H1 (cell line): Measurements from ENCODE around the gene ABHD11. TPM values are rescaled to one million over a fixed set of nuclear protein-coding genes. Genes with fewer than 3 reads are reported as not detected.

Experiments used
- CTCF ChIA-PET: fragments of 300-600 bp; sonication (Branson Sonifier 250); formaldehyde crosslinking; loops from one replicate; lab custom pipeline; 2021; ENCODE audit not compliant: partially characterized antibody; lab: Charles Lee
- POLR2A ChIA-PET: fragments of 300-600 bp; sonication (Branson Sonifier 250); formaldehyde crosslinking; loops from one replicate; lab custom pipeline; 2021; ENCODE audit warnings: inconsistent platforms; ENCODE audit not compliant: partially characterized antibody; lab: Charles Lee
- DNase-seq, 2 experiments: peaks; one replicate each; pipeline versions ENCODE4 v3.0.0 to v3.0.0-alpha.2; 2010 to 2022; ENCODE audit warnings: low spot score in 2 of 2, low read depth in 1 of 2, mixed read lengths in 1 of 2
- FAIRE-seq: peaks from 2 replicates; lab custom pipeline; 2011; peaks lifted over from hg19 to GRCh38; lab: Jason Lieb, UNC
- H2AFZ ChIP-seq: 2 replicates; pipeline ENCODE4 v1.8.1; 2012; ENCODE audit warnings: low read length, inconsistent platforms
- H2AK5ac ChIP-seq: 2 replicates; pipeline ENCODE4 v1.6.1; 2013; ENCODE audit warnings: low read depth, low read length
- H2BK120ac ChIP-seq: replicated peaks from 2 replicates; pipeline ENCODE3; 2013; ENCODE audit warnings: low read depth, low read length, inconsistent platforms
- H2BK12ac ChIP-seq: 2 replicates; pipeline ENCODE4 v1.6.1; 2013; ENCODE audit warnings: low read depth, low read length
- H2BK15ac ChIP-seq: 2 replicates; pipeline ENCODE4 v1.6.1; 2013; ENCODE audit warnings: low read length
- H2BK20ac ChIP-seq: 2 replicates; pipeline ENCODE4 v1.6.1; 2013; ENCODE audit warnings: low read length
- H2BK5ac ChIP-seq: 2 replicates; pipeline ENCODE4 v1.6.1; 2013; ENCODE audit warnings: low read depth, low read length
- H3K14ac ChIP-seq: 2 replicates; pipeline ENCODE4 v1.6.1; 2013; ENCODE audit warnings: inconsistent platforms; ENCODE audit not compliant: insufficient read length
- H3K18ac ChIP-seq: 2 replicates; pipeline ENCODE4 v1.6.1; 2013; ENCODE audit warnings: low read length; ENCODE audit errors: extremely low read depth
- H3K23ac ChIP-seq: 2 replicates; pipeline ENCODE4 v1.6.1; 2013; ENCODE audit warnings: inconsistent platforms; ENCODE audit not compliant: insufficient read length
- H3K23me2 ChIP-seq: 2 replicates; pipeline ENCODE4 v1.6.1; 2013; ENCODE audit warnings: low read depth, low read length
- H3K27ac ChIP-seq: 2 replicates; pipeline ENCODE4 v1.6.1; 2011; ENCODE audit warnings: low read depth, low read length, inconsistent platforms
- H3K27me3 ChIP-seq, 4 experiments: replicated peaks in 1 of 4; 1 replicate in 1 of 4; 2 replicates in 3 of 4; pipeline versions ENCODE4 v1.6.1 to v1.8.1; 2011 to 2013; ENCODE audit warnings: low read length in 3 of 4, mild to moderate bottlenecking in 3 of 4, inconsistent platforms in 2 of 4, mixed read lengths in 2 of 4, moderate library complexity in 1 of 4; ENCODE audit not compliant: control insufficient read depth in 3 of 4, insufficient read depth in 3 of 4; ENCODE audit errors: extremely low read depth in 1 of 4
- H3K36me3 ChIP-seq, 4 experiments: 2 replicates each; pipeline versions ENCODE4 v1.6.1 to v1.8.1; 2011 to 2013; ENCODE audit warnings: mild to moderate bottlenecking in 4 of 4, low read length in 3 of 4, moderate library complexity in 2 of 4, control low read depth in 1 of 4, inconsistent platforms in 1 of 4; ENCODE audit not compliant: insufficient read depth in 4 of 4, control insufficient read depth in 2 of 4
- H3K4ac ChIP-seq: replicated peaks from 2 replicates; pipeline ENCODE3; 2013; ENCODE audit warnings: low read length, low read depth, mixed read lengths, inconsistent platforms; ENCODE audit not compliant: insufficient read length
- H3K4me1 ChIP-seq, 4 experiments: replicated peaks in 1 of 4; 1 replicate in 1 of 4; 2 replicates in 3 of 4; pipeline versions ENCODE4 v1.6.1 to v1.8.1; 2011 to 2013; ENCODE audit warnings: low read length in 3 of 4, inconsistent platforms in 2 of 4, mixed read lengths in 1 of 4; ENCODE audit not compliant: insufficient read depth in 4 of 4, control insufficient read depth in 3 of 4
- H3K4me2 ChIP-seq, 2 experiments: 2 replicates each; pipeline versions ENCODE4 v1.6.1 to v1.8.1; 2011 to 2013; ENCODE audit warnings: low read depth in 2 of 2, low read length in 2 of 2, control low read depth in 1 of 2, inconsistent platforms in 1 of 2, mild to moderate bottlenecking in 1 of 2; ENCODE audit not compliant: insufficient read depth in 1 of 2
- H3K4me3 ChIP-seq, 4 experiments: fragments of 200-600, 300-600 bp in 1 of 4; sonication (generic), shearing (Covaris generic), sonication (Bioruptor Twin) in 1 of 4; 2 replicates each; pipeline versions ENCODE4 v1.5.1 to v1.8.1; 2011 to 2016; ENCODE audit warnings: low read length in 4 of 4, low read depth in 3 of 4, control low read depth in 2 of 4, inconsistent platforms in 2 of 4, mild to moderate bottlenecking in 2 of 4, mixed read lengths in 1 of 4, moderate library complexity in 1 of 4; ENCODE audit not compliant: insufficient read depth in 2 of 4; ENCODE audit errors: extremely low read depth in 1 of 4
- H3K56ac ChIP-seq: replicated peaks from 2 replicates; pipeline ENCODE3; 2013; ENCODE audit warnings: low read depth, mild to moderate bottlenecking, mixed read lengths, low read length, inconsistent platforms; ENCODE audit not compliant: insufficient read length
- H3K79me1 ChIP-seq: 2 replicates; pipeline ENCODE4 v1.6.1; 2013; ENCODE audit warnings: low read depth, low read length, control low read depth
- H3K79me2 ChIP-seq, 2 experiments: 2 replicates each; pipeline versions ENCODE4 v1.6.1 to v1.8.1; 2012 to 2013; ENCODE audit warnings: low read length in 2 of 2, mild to moderate bottlenecking in 2 of 2, inconsistent platforms in 1 of 2; ENCODE audit not compliant: insufficient read depth in 2 of 2, control insufficient read depth in 1 of 2
- H3K9ac ChIP-seq, 4 experiments: replicated peaks in 1 of 4; 1 replicate in 1 of 4; 2 replicates in 3 of 4; pipeline versions ENCODE4 v1.6.1 to v1.8.1; 2011 to 2013; ENCODE audit warnings: low read depth in 3 of 4, low read length in 3 of 4, control low read depth in 2 of 4, mild to moderate bottlenecking in 2 of 4, moderate library complexity in 2 of 4, inconsistent platforms in 1 of 4; ENCODE audit errors: extremely low read depth in 1 of 4
- H3K9me3 ChIP-seq, 2 experiments: 2 replicates each; pipeline versions ENCODE4 v1.6.1 to v1.8.1; 2012 to 2013; ENCODE audit warnings: mild to moderate bottlenecking in 2 of 2, moderate library complexity in 2 of 2, control low read depth in 1 of 2, inconsistent platforms in 1 of 2, low read depth in 1 of 2, low read length in 1 of 2, mixed read lengths in 1 of 2; ENCODE audit not compliant: insufficient read depth in 2 of 2
- H4K20me1 ChIP-seq, 2 experiments: replicated peaks in 1 of 2; 2 replicates each; pipeline versions ENCODE3 to v1.8.1; 2011 to 2013; ENCODE audit warnings: inconsistent platforms in 2 of 2, low read length in 2 of 2, mild to moderate bottlenecking in 1 of 2; ENCODE audit not compliant: insufficient read depth in 2 of 2, control insufficient read depth in 1 of 2
- H4K5ac ChIP-seq: 2 replicates; pipeline ENCODE4 v1.6.1; 2013; ENCODE audit warnings: low read length, low read depth, mixed read lengths, inconsistent platforms; ENCODE audit not compliant: insufficient read length
- H4K8ac ChIP-seq: 2 replicates; pipeline ENCODE4 v1.8.0; 2013; ENCODE audit warnings: mild to moderate bottlenecking, moderate library complexity, low read length, inconsistent platforms; ENCODE audit not compliant: insufficient read depth; ENCODE audit errors: extremely low read depth
- H4K91ac ChIP-seq: replicated peaks from 2 replicates; pipeline ENCODE3; 2013; ENCODE audit warnings: low read length, mixed read lengths, inconsistent platforms; ENCODE audit not compliant: insufficient read length
- ASH2L ChIP-seq: fragments of 200-600, 300-600 bp; sonication (generic); IDR thresholded peaks from one replicate; pipeline ENCODE4 v1.7.1; 2017; ENCODE audit warnings: low read length
- GABPA ChIP-seq: IDR thresholded peaks from 2 replicates; pipeline ENCODE4 v1.6.1; 2011; ENCODE audit warnings: mild to moderate bottlenecking, low read length, moderate library complexity, borderline replicate concordance; ENCODE audit not compliant: insufficient read depth
- JUN ChIP-seq: IDR thresholded peaks from 2 replicates; pipeline ENCODE4 v1.6.1; 2011; ENCODE audit warnings: low read depth, mild to moderate bottlenecking, improper control_type of control experiment, low read length
- JUND ChIP-seq: IDR thresholded peaks from 2 replicates; pipeline ENCODE4 v1.6.1; 2011; ENCODE audit warnings: mild to moderate bottlenecking, improper control_type of control experiment, low read length
- KDM1A ChIP-seq: fragments of 200-600, 300-600 bp; sonication (generic); IDR thresholded peaks from 2 replicates; pipeline ENCODE4 v1.7.1; 2016; ENCODE audit warnings: mild to moderate bottlenecking, low read length, borderline replicate concordance
- NRF1 ChIP-seq: IDR thresholded peaks from 2 replicates; pipeline ENCODE4 v1.6.1; 2011; ENCODE audit warnings: mild to moderate bottlenecking, low read depth, low read length, improper control_type of control experiment
- POU5F1 ChIP-seq: IDR thresholded peaks from 2 replicates; pipeline ENCODE4 v1.6.1; 2011; ENCODE audit warnings: low read depth, mild to moderate bottlenecking, low read length, moderate library complexity
- RAD21 ChIP-seq, 2 experiments: IDR thresholded peaks in 1 of 2; conservative IDR thresholded peaks in 1 of 2; 2 replicates each; pipeline ENCODE4 v1.6.1; 2011; ENCODE audit warnings: low read depth in 2 of 2, low read length in 2 of 2, improper control_type of control experiment in 1 of 2, inconsistent platforms in 1 of 2, mild to moderate bottlenecking in 1 of 2, moderate library complexity in 1 of 2
- SIRT6 ChIP-seq: IDR thresholded peaks from one replicate; pipeline ENCODE4 v1.7.1; 2012; ENCODE audit warnings: low read length, inconsistent platforms
- SP1 ChIP-seq: IDR thresholded peaks from 2 replicates; pipeline ENCODE4 v1.6.1; 2011; ENCODE audit warnings: low read depth, low read length
- TAF1 ChIP-seq: IDR thresholded peaks from 2 replicates; pipeline ENCODE4 v1.6.1; 2011; ENCODE audit warnings: mild to moderate bottlenecking, low read depth, low read length
- WGBS, 2 experiments: shearing (Covaris generic) in 1 of 2; methylation state at CpG; one replicate each; pipeline versions ENCODE4 v1.1.6 to v1.1.7; 2013 to 2015; ENCODE audit warnings: low lambda C conversion rate in 2 of 2, mixed read lengths in 2 of 2, inconsistent platforms in 1 of 2, low coverage in 1 of 2, missing lambda C conversion rate in 1 of 2; ENCODE audit not compliant: insufficient replicate concordance in 2 of 2, insufficient coverage in 1 of 2, insufficient read length in 1 of 2; ENCODE audit errors: extremely low coverage in 1 of 2, missing lambda C conversion rate in 1 of 2; 5-methylcytosine and 5-hydroxymethylcytosine counted together
- polyA plus RNA-seq, 7 experiments: library from polyadenylated mRNA; depleted of rRNA in 3 of 7; stranded (reverse) in 5 of 7; unstranded in 2 of 7; fragments of >200 nt in 5 of 7; fragments of 200-250 nt in 2 of 7; gene quantifications; 1 replicate in 5 of 7; 2 replicates in 1 of 7; 4 replicates in 1 of 7; pipeline versions ENCODE4 v1.2.1 to v1.2.3, GENCODE V29; 2011 to 2013; ENCODE audit warnings: missing spikeins in 2 of 7, mixed read lengths in 2 of 7
- total RNA-seq: library from RNA; stranded (reverse); fragmentation: NEBNext Ultra II Directional; extraction: Animal tissue kit (Norgen Biotek cat#: 25700); gene quantifications from 2 replicates; pipeline ENCODE4 v1.2.1, GENCODE V29; 2021
- TF ChIP-seq, protein P1 (sequence below): IDR thresholded peaks from 2 replicates; pipeline ENCODE4 v1.6.1; 2011; ENCODE audit warnings: low read length, improper control_type of control experiment

Gene ABHD11
- total and polyA plus RNA-seq, 2 of the 8 experiments (the other 6 are each of a cell fraction or from before 2014, with no cell fraction given) = 19.8 to 42.2 TPM

DNA sequence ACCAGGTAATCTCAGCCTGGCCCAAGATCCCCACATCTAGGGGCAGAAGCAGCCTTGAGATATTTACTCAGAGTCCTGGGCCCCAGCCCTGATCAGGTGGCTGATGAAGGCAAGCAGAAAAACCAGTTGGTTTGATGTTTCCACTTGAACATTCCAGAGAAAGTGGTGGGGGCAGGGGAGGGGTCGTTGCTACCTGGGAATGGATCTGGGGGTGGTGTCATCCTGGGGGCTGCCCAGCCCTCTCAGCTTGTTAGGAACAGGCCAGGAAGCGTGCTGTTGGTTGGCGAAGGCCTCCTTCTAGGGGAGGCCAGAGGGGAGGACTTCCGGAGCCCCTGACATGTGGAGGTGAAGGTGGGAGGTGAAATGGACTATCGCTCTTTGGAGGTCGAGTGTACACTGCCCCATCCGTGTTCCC lies 3.7 kb upstream of the ABHD11 start:
- H3K14ac ChIP-seq = no peak overlapping the region
- H3K79me1 ChIP-seq = 0 out of 2 replicates have a peak, but pooled peaks cover 2% of the 10 kb centered on the region
- DNase-seq = peak in 1 of 2 experiments; percentile 74
- H3K56ac ChIP-seq = peak overlapping the region; percentile 36
- H2BK12ac ChIP-seq = peak overlapping the region; percentile 100
- H3K4me3 ChIP-seq = peak overlapping the region in 3 of 4 experiments; percentile 19 to 52 (median 42); a peak in 6 of 8 replicates
- WGBS, 2 experiments = 38% methylated on average over 7 of the region's 7 CpGs; no CpG with 5 or more reads in 1 of the 2 experiments
- H3K4ac ChIP-seq = no peak overlapping the region
- peaks cover 5 to 7% of the 10 kb centered on the region in 2 experiments for H4K20me1 ChIP-seq
- H4K5ac ChIP-seq = peak overlapping the region; percentile 79
- H3K4me1 ChIP-seq = peaks cover 3 to 37% (median 25%) of the 10 kb centered on the region in 4 experiments
- no peaks in the 10 kb centered on the region for H3K9me3 ChIP-seq
- H2BK20ac ChIP-seq = peak overlapping the region; percentile 83
- peak overlapping the region; percentile 97 for H3K27ac ChIP-seq
- no peak overlapping the region for H2BK15ac ChIP-seq
- H2BK5ac ChIP-seq = peak overlapping the region; percentile 92
- H3K36me3 ChIP-seq = peaks cover 0 to 2% (median under 1%) of the 10 kb centered on the region in 4 experiments; a peak in 2 of 8 replicates
- H2AK5ac ChIP-seq = peak overlapping the region; percentile 100
- FAIRE-seq = no peak
- H3K23me2 ChIP-seq = peaks cover 18% of the 10 kb centered on the region
- H3K23ac ChIP-seq = no peak overlapping the region
- H3K4me2 ChIP-seq = peak overlapping the region; percentile 66 to 83
- peak overlapping the region; percentile 99; the same call in 1 of the 2 replicates for H4K8ac ChIP-seq
- H3K27me3 ChIP-seq = peaks cover 0 to 2% (median 0%) of the 10 kb centered on the region in 4 experiments; a peak in 2 of 7 replicates
- peak overlapping the region; percentile 93 for H4K91ac ChIP-seq
- peaks cover 0 to 5% of the 10 kb centered on the region in 2 experiments; a peak in 1 of 4 replicates for H3K79me2 ChIP-seq
- ChIA-PET POLR2A (interaction anchor here (0.9 to 9.6 kb wide), 17 partner anchors 9 to 220 kb away, joined by 3 to 82 read pairs (median 6); partner anchors contain the start of genes BAZ1B, CLDN3, CLDN4 and METTL27), CTCF (interaction anchor here (1.0 to 2.2 kb wide), 4 partner anchors 17 to 113 kb away, joined by 3 to 13 read pairs (median 6); no protein-coding TSS in a partner anchor)
- no peak overlapping the region for H2AFZ ChIP-seq
- peak overlapping the region; percentile 40 to 94 (median 90) for H3K9ac ChIP-seq
- H3K18ac ChIP-seq = peak overlapping the region; percentile 99
- H2BK120ac ChIP-seq = peak overlapping the region; percentile 75
- TF ChIP-seq SP1 = peak; percentile 93
- TF ChIP-seq GABPA = no peak
- peak; percentile 36; the same call in 1 of the 2 replicates for TF ChIP-seq TAF1
- TF ChIP-seq JUN = no peak
- TF ChIP-seq ASH2L = no peak
- TF ChIP-seq, protein P1, sequence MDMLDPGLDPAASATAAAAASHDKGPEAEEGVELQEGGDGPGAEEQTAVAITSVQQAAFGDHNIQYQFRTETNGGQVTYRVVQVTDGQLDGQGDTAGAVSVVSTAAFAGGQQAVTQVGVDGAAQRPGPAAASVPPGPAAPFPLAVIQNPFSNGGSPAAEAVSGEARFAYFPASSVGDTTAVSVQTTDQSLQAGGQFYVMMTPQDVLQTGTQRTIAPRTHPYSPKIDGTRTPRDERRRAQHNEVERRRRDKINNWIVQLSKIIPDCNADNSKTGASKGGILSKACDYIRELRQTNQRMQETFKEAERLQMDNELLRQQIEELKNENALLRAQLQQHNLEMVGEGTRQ = peak; percentile 45; the same call in 1 of the 2 replicates
- no peak for TF ChIP-seq JUND
- no peak for TF ChIP-seq KDM1A
- TF ChIP-seq RAD21 (IDR thresholded peaks at IDR 0.05 in 1 of 2, conservative IDR thresholded peaks at IDR 0.05 in 1 of 2; ENCODE audit: low read depth in 2 of 2, low read length in 2 of 2) = peak in 1 of 2 experiments; percentile 45; a peak in 2 of 4 replicates
- no peak for TF ChIP-seq POU5F1
- no peak for TF ChIP-seq SIRT6
- no peak for TF ChIP-seq NRF1
